ENCODE measurements around the gene MCRIP1.

DNA sequence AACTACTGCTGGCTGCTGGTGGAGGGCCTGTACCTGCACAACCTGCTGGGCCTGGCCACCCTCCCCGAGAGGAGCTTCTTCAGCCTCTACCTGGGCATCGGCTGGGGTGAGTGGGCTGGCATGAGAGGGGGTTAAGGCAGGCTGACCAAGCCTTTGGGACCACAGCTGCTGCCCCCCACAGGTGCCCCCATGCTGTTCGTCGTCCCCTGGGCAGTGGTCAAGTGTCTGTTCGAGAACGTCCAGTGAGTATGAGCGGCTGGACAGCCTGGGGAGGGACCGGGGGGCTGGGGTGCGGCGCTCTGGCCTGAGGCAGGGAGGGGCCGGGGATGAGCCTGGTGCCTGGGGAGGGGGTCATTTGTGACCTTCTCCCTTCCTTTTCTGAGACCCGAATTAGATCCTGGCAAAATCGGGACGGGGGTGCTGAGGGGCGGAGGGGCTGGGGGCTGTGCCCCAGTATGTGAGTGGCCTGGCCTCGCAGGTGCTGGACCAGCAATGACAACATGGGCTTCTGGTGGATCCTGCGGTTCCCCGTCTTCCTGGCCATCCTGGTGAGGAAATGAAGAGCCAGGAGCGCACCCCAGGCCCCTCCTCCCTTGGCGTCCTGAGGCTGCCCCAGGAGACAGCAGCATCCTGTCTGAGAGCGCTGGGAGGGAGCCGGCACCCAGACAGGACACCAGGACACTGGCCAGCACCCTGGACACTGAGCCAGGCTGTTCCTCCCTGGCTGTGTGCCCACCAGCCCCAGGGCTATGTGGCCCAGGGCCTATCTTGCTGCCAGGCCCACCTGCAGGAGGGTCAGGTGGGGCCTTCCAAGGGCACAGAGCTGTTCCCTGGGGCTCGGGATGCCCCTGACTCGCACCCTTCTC is 21.2 kb downstream of the MCRIP1 start:
- TF ChIP-seq SP1 (IDR thresholded peaks at IDR 0.05) (no peak), CTBP1 (IDR thresholded peaks at IDR 0.05; ENCODE audit: borderline replicate concordance) (no peak), ARNT (IDR thresholded peaks at IDR 0.05) (no peak), BHLHE40 (IDR thresholded peaks at IDR 0.05; ENCODE audit: borderline replicate concordance) (no peak), ZNF384 (IDR thresholded peaks at IDR 0.05) (no peak), FOXK2 (IDR thresholded peaks at IDR 0.05) (no peak), FOXM1 (IDR thresholded peaks at IDR 0.05; ENCODE audit: borderline replicate concordance) (no peak), NFRKB (IDR thresholded peaks at IDR 0.05) (no peak)
